RCC 7860 (cell line): ENCODE results near the gene FOSB.

Experiments
- DNase-seq: peaks from one replicate; pipeline ENCODE4 v3.0.0-alpha.2; 2015; ENCODE audit warnings: low spot score
- FAIRE-seq: peaks from 2 replicates; lab custom pipeline; 2012; peaks lifted over from hg19 to GRCh38; lab: Jason Lieb, UNC

FOSB gene

DNA sequence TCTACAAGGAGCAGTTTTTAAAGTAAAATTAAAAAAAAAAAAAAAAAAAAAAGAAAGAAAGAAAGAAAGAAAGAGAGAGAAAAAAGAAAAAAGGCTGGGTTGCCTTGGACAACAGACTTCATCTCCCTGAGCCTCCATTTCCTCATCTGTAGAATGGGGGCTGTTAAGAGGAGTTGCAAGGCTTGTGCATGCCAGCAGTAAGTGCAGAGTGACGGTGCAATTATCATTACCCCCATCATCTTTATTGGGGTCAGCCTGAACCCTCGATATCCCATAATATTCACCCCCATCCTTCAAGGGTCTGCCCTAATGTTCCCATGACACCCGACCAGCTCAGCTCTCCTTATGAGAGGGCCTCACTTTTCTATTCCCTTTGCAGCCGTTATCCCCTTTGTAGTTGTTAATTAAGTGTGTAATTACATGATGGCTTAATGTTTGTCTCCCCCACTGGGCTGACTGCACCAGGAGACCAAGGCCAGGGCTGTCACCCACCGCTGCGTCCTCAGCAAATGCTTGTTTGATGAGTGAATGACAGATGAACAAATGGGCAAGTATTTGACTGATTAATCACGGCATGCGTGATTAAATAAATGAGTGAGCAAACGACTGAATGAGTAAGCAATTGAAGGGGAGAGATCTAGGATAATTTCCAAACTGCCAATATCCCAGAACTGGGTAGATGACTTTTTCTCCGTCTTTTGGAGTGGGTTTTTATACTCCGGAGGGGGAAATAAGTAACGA is 10.1 kb downstream of the FOSB start:
- FAIRE-seq (no peak), DNase-seq (no peak)

DNA sequence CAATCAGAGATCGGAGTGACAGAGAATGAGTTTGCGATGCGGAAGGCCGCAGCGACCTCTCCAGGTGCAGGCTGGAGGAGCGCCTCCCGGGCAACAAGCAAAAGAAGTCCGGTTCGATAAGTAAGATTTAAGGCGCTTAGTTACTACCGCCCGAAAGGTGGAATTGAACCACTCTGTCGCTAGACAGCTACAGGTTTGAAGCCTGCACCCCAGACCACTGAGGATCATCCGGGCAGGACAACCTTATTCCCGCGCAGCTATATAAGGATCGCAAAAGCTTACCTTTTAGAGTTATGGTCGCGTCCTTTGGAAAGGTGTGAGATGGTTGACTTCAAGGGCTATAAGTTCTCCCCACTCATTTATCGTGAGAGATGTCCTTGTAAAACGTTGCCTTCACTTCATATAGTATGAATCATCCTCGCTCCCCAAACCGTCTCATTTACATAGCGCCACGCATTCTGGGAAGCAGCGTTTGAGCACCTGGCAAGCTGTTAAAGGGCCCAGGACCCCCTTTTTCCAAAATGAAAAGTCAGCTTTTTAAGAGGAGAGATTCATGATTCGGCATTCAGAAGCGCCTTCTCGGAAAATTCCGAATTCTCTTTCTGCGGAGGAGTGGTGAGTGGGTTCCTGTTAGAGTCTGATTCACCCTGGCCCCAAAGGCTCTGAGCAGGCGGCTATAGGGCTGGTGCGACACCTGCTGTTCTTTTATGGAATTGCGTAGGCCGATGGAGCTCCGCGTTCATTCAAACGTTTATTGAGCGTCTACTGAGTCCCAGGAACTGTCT is 10.8 kb downstream of the FOSB start:
- peak; percentile 90 for DNase-seq
- peak; percentile 71 for FAIRE-seq

DNA sequence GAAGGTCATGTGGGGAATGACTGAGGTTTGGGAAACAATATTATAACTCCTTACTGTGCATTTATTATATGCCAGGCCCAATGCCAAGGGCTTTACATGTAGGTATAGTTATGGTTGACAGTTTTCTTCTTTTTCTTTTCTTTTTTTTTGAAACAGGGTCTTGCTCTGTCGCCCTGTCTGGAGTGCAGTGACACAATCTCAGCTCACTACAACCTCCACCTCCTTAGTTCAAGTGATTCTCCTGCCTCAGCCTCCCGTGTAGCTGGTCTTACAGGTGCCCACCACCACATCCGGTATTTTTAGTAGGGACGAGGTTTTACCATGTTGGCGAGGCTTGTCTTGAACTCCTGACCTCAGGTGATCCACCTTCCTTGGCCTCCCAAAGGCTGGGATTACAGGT is 15.2 kb downstream of the FOSB start:
- no peak for DNase-seq
- FAIRE-seq, result no peak

DNA sequence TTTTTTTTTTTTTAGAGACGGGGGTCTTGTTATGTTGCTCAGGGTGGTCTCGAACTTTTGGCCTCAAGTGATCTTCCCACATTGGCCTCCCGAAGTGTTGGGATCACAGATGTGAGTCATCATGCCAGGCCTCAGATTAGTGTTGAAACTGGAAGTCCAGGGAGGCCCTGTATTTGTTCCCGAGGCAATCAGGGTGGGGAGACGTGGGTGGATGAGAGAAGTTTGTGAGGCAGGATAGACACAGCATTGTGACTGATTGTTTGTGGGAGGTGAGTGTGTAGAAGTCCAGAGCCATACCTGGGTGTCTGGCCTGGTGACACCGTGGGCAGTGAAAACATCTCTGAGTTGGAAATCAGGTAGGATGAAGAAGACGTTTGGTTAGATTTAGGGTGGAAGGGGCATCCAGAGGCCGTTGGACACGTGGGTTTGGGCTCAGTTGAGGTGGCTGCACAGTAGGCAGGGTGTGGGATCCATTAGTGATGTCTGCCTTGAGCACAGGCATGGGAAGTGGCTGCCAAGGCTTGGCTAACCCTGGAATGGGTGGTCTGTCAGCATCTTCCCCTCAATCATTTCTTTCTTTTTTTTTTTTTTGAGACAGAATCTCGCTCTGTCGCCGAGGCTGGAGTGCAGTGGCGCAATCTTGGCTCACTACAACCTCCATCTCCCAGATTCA is 16.6 kb downstream of the FOSB start:
- DNase-seq, result no peak
- no peak for FAIRE-seq

DNA sequence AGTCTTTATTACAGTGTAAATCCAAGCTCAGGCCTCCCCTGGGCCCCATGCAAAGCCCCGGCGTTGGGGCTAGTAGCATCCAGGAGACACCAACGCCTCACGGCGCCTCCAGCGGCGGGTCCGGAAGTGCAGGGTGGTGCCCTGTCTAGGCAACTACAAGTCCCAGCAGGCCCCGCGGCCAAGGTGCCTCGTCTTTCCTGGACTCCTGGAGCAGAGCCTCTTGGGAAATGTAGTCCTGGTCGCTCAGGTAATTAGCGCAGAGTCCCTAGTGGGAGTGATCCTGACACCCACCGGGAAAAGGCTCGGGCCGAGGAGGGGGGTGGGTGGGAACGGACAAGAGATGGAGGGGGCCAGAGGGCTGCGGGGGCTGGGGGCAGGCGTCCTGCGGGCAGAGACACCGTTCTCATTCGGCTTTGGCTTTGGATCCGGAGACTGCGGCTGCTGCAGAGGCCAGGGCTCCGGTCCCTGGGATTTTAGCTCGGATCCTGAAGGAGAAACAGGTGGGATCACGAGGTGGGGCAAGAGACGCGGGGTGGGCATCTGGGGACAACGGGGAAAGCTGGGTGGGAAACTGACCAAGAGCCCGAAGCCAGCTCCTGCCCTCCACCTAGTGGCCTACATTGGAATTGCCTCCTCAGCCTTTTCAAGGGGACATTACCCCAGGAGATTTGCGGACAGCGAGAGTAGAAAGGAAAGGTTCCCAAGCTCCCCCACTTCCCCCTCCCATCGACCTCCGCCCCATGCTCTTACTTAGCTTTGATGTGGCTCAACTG is 17.7 kb downstream of the FOSB start:
- DNase-seq (peak; percentile 81), FAIRE-seq (peak; percentile 7)

DNA sequence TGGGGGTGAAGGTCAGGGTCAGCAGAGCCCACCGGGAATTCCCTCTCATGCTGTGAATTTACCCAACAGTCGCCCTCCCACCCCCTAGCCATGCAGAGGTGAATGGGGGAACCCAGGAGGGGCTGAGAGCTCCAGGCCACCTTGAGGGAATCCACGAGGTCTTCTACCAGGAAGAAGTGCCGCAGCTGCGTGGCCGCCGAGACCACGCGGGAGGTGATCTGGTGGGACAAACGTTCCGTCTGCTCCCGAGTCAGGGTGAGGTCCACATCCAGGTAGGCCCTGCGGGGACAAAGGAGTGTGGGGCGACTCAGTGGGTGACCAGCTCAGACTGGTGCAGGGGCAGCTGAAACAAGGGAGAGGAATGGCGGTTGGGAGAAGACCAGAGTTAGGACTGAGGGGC is 20.9 kb downstream of the FOSB start:
- no peak for FAIRE-seq
- no peak for DNase-seq

DNA sequence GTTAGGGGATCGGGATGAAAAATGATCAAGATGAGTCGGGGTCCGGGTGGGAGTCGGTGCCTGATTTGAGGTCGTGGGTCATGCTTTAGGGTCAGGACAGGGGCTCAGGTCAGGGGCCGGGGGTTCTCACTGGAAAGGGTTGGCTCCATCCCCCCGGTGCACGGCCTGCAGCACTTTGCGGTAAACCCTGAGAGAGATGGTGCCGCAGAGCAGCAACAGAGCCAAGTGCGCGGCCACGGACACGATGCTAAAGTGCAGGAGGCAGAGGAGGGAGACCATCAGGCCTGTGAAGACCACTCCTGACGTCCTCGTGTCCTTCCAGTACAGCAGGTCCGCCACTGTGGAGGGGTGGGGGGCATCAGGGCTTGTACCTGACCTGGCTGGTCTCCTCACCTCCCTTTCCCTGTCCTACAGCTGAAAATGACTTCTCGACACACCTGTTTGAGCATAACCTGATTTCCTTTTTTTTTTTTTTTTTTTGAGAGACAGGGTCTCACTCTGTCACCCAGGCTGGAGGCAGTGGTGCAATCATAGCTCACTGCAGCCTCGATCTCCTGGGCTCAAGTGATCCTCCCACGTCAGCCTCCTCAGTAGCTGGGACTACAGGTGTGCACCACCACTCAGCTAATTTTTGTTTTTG is 21.5 kb downstream of the FOSB start:
- FAIRE-seq (no peak), DNase-seq (no peak)

DNA sequence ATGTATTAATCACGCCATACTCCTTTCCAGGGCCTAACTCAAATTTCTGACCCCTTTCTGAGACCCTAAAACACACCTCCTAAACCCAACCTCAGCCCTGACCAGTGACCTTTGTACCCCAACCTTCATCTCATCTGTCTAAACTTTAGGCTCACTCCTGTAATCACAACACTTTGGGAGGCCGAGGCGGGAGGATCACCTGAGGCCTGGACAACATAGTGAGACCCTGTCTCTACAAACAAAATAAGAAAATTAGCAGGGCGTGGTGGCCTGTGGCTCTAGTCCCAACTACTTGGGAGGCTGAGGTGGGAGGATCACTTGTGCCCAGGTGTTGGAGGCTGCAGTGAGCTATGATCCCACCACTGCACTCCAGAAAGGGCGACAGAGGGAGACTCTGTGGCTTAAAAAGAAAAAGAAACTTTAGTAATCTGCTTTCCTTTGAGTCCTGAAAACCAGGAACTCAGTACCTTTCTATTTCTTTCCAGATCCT is 24.4 kb downstream of the FOSB start:
- FAIRE-seq (no peak), DNase-seq (no peak)

DNA sequence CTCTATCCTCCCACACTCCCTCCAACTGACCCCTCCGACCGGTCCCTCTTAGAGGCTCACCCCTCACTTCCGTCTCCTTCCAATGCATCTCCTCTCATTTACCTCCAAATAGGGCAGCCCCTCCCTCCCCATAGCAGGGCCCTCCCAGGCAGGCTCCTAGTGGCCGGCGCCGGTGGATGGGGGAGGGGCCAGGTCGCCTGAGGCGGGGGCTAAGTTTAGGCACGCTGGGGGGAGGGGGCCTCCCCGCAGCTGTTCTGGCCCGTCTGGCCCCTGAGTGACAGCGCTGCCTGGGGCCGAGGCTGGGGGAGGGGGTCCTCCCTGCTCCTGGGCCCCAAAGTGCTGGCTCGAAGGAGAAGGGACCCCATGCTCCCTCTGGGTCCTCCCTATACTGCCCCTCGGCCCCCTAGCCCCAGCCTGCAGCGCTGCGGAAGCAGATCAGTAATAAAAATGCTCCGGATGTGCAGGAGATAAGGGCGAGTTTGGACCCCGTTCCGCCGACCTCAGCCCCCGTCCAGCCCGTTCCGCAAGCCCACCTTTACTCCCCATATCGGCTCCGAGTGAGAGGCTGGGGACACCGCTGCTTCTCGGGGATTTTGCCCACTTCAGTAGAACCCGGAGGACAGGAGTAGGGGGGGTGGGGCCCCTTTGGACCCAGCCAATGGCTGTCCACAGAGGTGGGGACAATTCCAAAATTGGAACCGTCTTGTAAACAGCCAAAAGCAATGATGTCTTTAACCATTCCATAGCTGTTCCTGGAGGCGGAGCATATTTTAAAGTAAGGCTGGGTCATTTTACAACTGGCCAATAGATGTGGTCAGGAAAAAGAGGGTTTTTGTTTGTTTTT is 25.1 kb downstream of the FOSB start:
- DNase-seq, result no peak
- no peak for FAIRE-seq

DNA sequence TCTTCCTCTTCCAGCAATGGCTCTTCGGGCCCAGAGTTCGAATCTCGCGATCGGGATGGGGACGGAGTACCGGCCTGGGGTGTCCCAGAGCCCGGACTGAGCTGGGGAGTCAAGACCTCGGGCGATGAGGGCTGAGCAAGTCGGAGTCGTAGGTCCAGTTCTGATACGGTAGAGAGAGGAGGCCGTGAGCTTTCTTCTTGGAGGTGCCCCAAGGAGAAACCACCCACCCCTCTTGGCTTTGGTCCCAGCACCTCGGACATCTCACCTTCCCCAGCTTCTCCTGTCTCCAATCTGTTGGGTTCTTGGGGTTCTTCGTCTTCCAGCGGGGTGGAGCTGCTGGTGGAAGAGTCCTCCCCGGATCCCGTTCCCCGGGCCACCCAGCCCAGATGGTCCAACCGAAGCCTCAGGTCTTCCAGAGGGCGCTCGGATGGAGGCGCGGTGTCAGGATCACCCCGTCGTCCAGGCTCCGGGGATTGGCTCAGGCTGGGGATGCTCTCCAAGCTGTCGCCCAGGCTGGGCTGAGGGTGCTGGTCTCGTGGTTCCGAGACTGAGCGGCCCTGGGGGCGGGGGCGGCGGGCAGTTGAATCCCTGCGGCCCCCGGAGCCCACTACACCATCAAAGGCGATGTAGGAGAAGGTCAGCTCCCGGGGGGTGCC is 26.6 kb downstream of the FOSB start:
- DNase-seq, result no peak
- no peak for FAIRE-seq

DNA sequence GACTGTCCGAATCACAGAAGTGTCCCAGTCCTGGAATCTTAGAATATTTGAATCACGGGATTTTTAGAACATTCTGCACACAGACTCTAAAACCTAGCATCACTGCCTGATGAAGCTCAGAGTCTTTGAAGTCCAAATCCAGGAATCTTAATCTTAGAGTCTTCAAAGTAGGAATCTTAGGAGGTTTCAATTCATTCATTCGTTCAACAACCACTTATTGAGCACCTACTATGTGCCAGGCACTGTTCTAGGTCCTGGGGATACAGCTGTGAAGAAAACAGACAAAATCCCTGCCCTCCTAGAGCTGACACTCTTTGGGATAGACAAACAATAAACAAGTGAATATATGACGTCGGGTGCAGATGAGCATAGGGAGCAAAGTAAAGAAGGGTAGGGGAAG is 27.4 kb downstream of the FOSB start:
- DNase-seq (no peak), FAIRE-seq (no peak)

DNA sequence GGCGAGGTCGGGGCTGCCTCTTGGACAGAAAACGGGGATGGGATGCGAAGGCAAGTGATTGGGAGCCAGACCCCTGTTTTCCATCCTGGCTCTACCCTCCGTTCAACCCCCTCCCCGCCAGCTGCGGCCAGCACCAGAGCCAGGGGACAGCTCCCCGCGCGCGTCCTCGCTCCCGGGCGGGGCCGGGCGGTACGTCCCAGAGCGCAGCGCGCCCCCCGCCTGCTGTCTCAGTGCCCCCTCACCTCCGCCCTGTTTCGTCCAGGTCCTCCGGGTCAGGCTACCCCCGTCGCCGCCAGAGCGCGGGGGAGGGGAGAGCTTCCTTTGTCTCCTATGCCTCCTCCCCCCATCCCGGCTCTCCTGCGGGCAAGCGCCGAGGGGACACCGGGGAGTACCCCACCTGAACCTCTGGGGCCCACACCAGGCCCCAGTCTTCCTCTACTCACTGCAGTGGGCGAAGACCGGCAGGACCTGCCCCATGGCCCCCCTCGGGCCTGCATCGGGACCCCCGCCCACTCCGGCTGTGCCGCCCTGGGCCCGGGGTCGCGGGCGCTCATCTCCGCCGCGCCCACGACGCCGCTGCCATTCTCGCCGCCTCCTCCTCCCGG is 28.7 kb downstream of the FOSB start:
- FAIRE-seq, result no peak
- no peak for DNase-seq

DNA sequence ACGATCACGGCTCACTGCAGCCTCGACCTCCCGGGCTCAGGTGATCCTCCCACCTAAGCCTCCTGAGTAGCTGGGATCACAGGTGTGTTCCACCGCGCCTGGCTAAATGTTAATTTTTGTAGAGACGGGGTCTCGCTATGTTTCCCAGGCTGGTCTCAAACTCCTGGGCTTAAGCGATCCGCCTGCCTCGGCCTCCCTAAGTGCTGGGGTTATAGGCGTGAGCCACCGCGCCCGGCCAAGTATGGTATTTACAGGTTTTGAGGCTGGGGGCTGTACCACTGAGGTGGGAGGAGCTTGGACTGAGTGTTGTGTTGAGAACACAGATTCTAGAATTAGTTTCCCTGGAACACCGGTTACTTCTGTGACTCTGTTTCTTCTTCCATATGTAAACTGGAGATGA is 30.0 kb downstream of the FOSB start:
- FAIRE-seq (no peak), DNase-seq (no peak)

DNA sequence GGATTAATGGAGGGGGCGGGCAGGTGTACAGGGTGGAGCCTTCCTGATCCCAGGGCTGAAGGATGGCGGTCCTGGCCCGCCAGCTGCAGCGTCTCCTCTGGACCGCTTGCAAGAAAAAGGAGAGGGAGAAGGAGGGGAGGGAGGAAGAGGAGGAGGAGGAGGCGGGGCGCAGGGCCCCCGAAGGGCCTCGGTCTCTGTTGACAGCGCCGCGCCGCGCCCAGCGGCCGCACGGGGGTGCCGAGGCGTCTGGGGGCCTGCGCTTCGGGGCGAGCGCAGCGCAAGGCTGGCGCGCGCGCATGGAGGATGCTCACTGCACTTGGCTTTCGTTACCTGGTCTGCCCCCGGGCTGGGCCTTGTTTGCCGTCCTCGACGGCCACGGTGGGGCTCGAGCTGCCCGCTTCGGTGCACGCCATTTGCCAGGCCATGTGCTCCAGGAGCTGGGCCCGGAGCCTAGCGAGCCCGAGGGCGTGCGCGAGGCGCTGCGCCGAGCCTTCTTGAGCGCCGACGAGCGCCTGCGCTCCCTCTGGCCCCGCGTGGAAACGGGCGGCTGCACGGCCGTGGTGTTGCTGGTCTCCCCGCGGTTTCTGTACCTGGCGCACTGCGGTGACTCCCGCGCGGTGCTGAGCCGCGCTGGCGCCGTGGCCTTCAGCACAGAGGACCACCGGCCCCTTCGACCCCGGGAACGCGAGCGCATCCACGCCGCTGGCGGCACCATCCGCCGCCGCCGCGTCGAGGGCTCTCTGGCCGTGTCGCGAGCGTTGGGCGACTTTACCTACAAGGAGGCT is 30.8 kb downstream of the FOSB start, which contains the start of gene PPM1N:
Gene PPM1N (plus strand): TSS at position 33 of the 785 bp plus-strand sequence. CDS start 30 bp downstream, at position 63.
- FAIRE-seq (no peak), DNase-seq (no peak)

DNA sequence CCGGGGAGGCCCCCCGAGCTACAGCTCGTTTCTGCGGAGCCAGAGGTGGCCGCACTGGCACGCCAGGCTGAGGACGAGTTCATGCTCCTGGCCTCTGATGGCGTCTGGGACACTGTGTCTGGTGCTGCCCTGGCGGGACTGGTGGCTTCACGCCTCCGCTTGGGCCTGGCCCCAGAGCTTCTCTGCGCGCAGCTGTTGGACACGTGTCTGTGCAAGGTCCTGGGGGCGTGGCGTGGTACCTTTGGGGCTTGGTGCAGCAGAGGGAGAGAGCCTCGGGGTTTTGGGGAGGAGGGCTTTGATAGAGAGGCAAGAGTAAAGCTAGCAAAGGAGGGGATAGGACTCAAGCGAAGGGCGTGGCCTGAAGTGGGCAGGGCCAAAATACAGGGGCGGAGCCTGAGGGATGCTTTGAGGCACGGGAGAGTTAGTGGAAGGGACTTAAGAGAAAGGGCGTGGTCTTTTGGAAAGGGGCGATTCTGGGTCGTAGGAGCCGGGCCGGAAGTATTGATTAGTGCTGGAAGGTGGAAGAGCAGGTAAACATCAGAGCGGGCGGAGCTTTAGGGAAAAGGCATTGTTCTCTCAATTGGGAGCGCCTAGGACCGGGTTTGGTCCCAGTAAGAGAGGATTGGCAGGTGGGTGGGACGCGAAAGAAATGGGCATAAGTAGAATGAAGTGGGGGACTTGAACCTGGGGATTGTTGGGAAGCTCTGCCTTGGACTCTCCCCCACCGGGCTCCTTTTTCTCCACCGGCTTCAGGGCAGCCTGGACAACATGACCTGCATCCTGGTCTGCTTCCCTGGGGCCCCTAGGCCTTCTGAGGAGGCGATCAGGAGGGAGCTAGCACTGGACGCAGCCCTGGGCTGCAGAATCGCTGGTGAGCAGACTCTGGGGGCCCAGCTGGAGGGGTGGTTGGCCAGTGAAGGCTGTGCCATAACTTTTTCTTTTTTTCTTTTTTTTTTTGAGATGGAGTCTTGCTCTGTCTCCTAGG is 31.7 kb downstream of the FOSB start:
- DNase-seq (no peak), FAIRE-seq (no peak)

DNA sequence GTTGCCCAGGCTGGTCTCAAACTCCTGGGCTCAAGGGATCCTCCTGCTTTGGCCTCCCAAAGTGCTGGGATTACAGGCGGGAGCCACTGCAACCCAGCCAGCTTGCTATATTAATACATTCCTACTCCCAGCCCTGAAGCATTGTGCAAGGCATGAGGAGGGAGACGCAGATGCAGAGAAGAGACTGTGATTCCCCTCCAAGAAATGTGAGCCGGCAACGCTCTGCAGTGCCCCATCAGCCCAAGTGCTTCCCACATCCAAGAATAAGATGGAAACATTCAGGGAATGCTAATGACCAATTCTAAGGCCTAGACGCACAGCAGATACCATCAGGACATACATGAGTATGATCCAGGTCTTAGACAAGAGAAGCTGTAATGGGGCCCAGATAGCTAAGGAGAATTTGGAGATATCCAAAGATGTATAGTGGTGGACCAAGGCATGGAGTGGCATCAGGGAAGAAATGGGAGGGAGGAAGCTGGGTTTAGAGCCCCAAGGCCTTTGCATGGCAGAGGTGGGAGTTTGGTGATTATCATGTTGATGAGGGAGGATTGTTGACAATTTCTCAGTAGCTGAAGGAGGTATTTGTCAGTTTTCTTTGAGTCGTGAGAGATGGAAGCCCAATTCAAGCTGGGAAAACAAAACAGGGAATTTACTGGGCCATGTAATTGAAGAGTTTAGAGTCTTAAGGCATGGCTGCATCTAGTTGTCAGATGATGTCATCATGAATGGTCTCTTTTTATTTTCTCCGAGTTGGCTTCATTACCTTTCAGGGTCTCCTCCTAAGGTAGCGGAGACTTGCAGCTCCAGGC is 33.3 kb downstream of the FOSB start:
- no peak for FAIRE-seq
- no peak for DNase-seq
